Right cardiac atrium (tissue), 5 donors: ENCODE data around the gene NEB. TPM values are rescaled to one million over a fixed set of nuclear protein-coding genes. Genes with fewer than 3 reads are reported as not detected.

Source experiments
- ATAC-seq, 2 donors: fragments of 200-7000 bp; cut with Tn5 transposase; one replicate each; pipeline versions ENCODE4 v1.8.0 to v1.9.1; 2020; ENCODE audit warnings: moderate library complexity in 2 of 2, mild to moderate bottlenecking in 1 of 2
- DNase-seq, 3 donors: peaks; one replicate each; pipeline ENCODE4 v3.0.0-alpha.2; 2020
- H3K27ac ChIP-seq: one replicate; pipeline ENCODE4 v1.5.1; 2013; ENCODE audit warnings: mild to moderate bottlenecking, low read length, control low read depth, moderate library complexity
- H3K27me3 ChIP-seq: one replicate; pipeline ENCODE4 v1.6.1; 2013; ENCODE audit not compliant: control insufficient read depth, insufficient read depth
- H3K4me1 ChIP-seq: one replicate; pipeline ENCODE4 v1.6.1; 2013; ENCODE audit warnings: low read length; ENCODE audit not compliant: control insufficient read depth, insufficient read depth
- H3K4me3 ChIP-seq: one replicate; pipeline ENCODE4 v1.5.1; 2013; ENCODE audit warnings: low read length, control low read depth
- H3K9me3 ChIP-seq: one replicate; pipeline ENCODE4 v1.6.1; 2013; ENCODE audit warnings: low read length; ENCODE audit not compliant: control insufficient read depth
- WGBS: extraction: QIAGEN DNeasy Blood & Tissue Kit; methylation state at CpG from one replicate; pipeline ENCODE4 v1.1.7; 2013; 5-methylcytosine and 5-hydroxymethylcytosine counted together
- intact Hi-C, 4 donors: fragments of 100-400 bp; cut with DNase I; formaldehyde crosslinking; loops; one replicate each; pipeline versions ENCODE4 v1.11.0 to v1.14.0; 2022 to 2023
- polyA plus RNA-seq: library from polyadenylated mRNA; stranded (reverse); fragments of 200-250 nt; gene quantifications from one replicate; pipeline ENCODE4 v1.2.3, GENCODE V29; 2013
- total RNA-seq, 4 donors: library from RNA; stranded (reverse); fragmentation: NEBNext Ultra II Directional; extraction: Animal tissue kit (Norgen Biotek cat#: 25700); gene quantifications; one replicate each; pipeline ENCODE4 v1.2.1, GENCODE V29; 2021
- donor health status: healthy with polysubstance abuse.
- donor health status: DM: no; HTN: yes; CAD: no.
- donor health status: DM: no; HTN: no; CAD: no.
- donor health status: DM: no; HTN: yes; CAD: no; lungs with severe emphysema.
- donor health status: DM: yes; HTN: yes; CAD: no.

Gene NEB
- total and polyA plus RNA-seq, 5 donors, result 31.0 to 48.5 (median 35.0) TPM

DNA sequence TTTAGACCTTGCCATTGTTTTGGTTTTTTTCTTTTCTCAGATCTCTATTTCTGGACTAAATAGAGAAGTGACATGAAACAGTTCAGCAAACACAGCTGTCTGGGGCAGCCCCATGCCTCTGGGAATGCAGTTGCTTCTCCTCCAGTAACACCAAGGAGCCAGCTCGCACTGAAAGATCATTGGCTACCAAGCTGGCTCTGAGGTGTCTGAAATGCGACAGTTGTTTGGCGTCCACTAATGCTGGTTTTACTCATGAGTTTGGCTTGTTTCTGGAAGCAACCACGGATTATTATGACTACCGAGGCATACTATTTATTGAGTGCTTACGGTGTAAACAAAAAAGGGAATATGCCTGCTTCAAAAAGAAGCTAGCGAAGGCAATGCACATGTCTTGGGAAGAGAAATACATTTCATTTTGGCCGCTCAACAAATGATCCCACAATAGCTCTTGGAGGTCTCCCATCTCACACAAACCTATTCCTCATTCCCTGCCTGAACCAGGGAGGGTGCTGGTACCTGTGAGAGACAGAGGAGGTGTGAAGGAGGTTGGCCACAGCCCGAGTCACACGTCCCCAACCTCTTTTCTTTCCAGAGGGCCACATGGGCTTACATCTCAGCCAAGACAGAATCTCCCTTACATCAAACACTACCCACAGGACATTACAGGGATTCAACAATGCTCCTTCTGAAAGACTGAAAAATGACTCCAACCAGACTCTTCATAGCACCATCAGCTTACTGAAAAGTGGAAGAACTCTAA lies 37.5 kb upstream of the NEB start:
- ATAC-seq, result peak; percentile 82 to 90
- DNase-seq, result peak; percentile 60 to 75 (median 67)
- H3K27ac ChIP-seq, result peak overlapping the region; percentile 71
- H3K4me3 ChIP-seq, result no peak overlapping the region
- H3K9me3 ChIP-seq, result no peaks in the 10 kb centered on the region
- 56% methylated on average over 10 of the region's 10 CpGs for WGBS
- intact Hi-C loops, result no loop called here
- no peaks in the 10 kb centered on the region for H3K27me3 ChIP-seq
- peaks cover 10% of the 10 kb centered on the region for H3K4me1 ChIP-seq

- Histone ChIP-seq H3K4me1 (peaks cover 13% of the 10 kb centered on the region), H3K4me3 (no peak overlapping the region), H3K9me3 (no peaks in the 10 kb centered on the region), H3K27me3 (no peaks in the 10 kb centered on the region), H3K27ac (peak overlapping the region; percentile 71)
- 79% methylated on average over 2 of the region's 2 CpGs for WGBS
- intact Hi-C loops, result no loop called here
- ATAC-seq, result no peak
- no peak for DNase-seq
These were observed 36.7 kb upstream of the NEB start for GRCh38 chr2:151770995-151771394.

DNA sequence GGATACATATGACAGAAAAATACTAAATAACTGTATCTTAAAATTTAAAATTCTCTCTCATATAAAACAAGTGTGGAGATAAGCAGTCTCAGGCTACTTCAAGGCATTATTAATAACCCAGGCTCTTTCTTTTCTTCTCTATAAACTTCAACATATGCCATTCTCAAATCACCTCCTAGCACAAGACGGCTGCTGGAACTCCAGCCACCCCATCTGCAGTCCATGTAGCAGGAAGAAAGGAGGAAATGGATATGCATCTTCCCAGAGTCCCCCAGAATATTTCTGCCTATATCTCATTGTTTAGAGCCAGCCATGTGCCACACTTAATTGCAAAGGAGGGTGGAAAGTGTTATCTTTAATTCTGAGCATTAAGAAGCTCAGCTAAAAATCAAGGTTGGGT lies 35.3 kb upstream of the NEB start:
- no peaks in the 10 kb centered on the region for H3K27me3 ChIP-seq
- DNase-seq, result no peak
- H3K4me1 ChIP-seq, result peaks cover 13% of the 10 kb centered on the region
- H3K4me3 ChIP-seq, result no peak overlapping the region
- intact Hi-C loops, result no loop called here
- H3K27ac ChIP-seq, result no peak overlapping the region
- ATAC-seq, result no peak
- WGBS, result 100% methylated on average over 1 of the region's 1 CpG
- no peaks in the 10 kb centered on the region for H3K9me3 ChIP-seq

GRCh38 chr2:151767536-151767935 lies 33.3 kb upstream of the NEB start:
- no peak for DNase-seq
- 43% methylated on average over 2 of the region's 2 CpGs for WGBS
- H3K4me3 ChIP-seq, result no peak overlapping the region
- peaks cover 13% of the 10 kb centered on the region for H3K4me1 ChIP-seq
- no peaks in the 10 kb centered on the region for H3K27me3 ChIP-seq
- H3K9me3 ChIP-seq, result no peaks in the 10 kb centered on the region
- ATAC-seq, result no peak
- no peak overlapping the region for H3K27ac ChIP-seq
- intact Hi-C loops, result no loop called here

- no peaks in the 10 kb centered on the region for H3K9me3 ChIP-seq
- H3K27ac ChIP-seq, result no peak overlapping the region
- ATAC-seq (no peak), DNase-seq (no peak)
- intact Hi-C loops, result no loop called here
- WGBS, result 60% methylated on average over 4 of the region's 4 CpGs
- no peak overlapping the region for H3K4me3 ChIP-seq
- H3K4me1 ChIP-seq, result peaks cover 11% of the 10 kb centered on the region
- H3K27me3 ChIP-seq, result no peaks in the 10 kb centered on the region
These were observed 32.3 kb upstream of the NEB start for GRCh38 chr2:151766437-151767153.

GRCh38 chr2:151765760-151766410 lies 31.6 kb upstream of the NEB start:
- Histone ChIP-seq H3K27ac (no peak overlapping the region), H3K4me3 (no peak overlapping the region), H3K4me1 (peaks cover 11% of the 10 kb centered on the region), H3K9me3 (no peaks in the 10 kb centered on the region), H3K27me3 (no peaks in the 10 kb centered on the region)
- DNase-seq (peak in 1 of 3 donors; percentile 35), ATAC-seq (peak; percentile 32 to 52)
- intact Hi-C loops, result no loop called here
- 68% methylated on average over 10 of the region's 10 CpGs for WGBS

DNA sequence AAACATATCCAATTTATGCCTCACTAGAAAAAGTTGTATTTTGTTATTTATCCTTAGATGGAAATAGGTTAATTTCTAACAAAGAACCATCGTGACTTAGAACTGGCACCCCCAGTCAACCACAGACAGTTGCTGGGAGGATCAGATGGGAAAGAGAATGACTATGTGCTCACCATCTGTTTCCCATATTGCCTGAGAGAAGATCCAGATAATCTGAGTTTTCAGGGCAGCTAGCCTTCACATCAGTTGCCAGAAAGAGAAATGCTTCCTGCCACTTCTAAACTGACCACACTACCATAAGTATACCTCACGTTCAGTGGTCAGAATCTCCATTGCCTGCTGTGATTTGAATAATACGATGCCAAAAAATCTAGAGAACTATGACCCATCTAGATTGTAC lies 28.4 kb upstream of the NEB start:
- ATAC-seq (no peak), DNase-seq (no peak)
- WGBS, result 44% methylated on average over 3 of the region's 3 CpGs
- H3K4me1 ChIP-seq, result peaks cover 14% of the 10 kb centered on the region
- H3K27ac ChIP-seq, result no peak overlapping the region
- H3K27me3 ChIP-seq, result no peaks in the 10 kb centered on the region
- intact Hi-C loops, result no loop called here
- H3K9me3 ChIP-seq, result no peaks in the 10 kb centered on the region
- H3K4me3 ChIP-seq, result no peak overlapping the region

- no peaks in the 10 kb centered on the region for H3K27me3 ChIP-seq
- no peak overlapping the region for H3K27ac ChIP-seq
- intact Hi-C loops, result no loop called here
- no peaks in the 10 kb centered on the region for H3K9me3 ChIP-seq
- H3K4me3 ChIP-seq, result no peak overlapping the region
- ATAC-seq, result no peak
- DNase-seq, result no peak
- peaks cover 13% of the 10 kb centered on the region for H3K4me1 ChIP-seq
These were observed 27.4 kb upstream of the NEB start for GRCh38 chr2:151761687-151762086.

GRCh38 chr2:151761193-151761592 lies 26.9 kb upstream of the NEB start:
- no peaks in the 10 kb centered on the region for H3K27me3 ChIP-seq
- DNase-seq, result no peak
- 82% methylated on average over 3 of the region's 3 CpGs for WGBS
- no peak for ATAC-seq
- no peak overlapping the region for H3K4me3 ChIP-seq
- H3K9me3 ChIP-seq, result no peaks in the 10 kb centered on the region
- H3K27ac ChIP-seq, result no peak overlapping the region
- peaks cover 11% of the 10 kb centered on the region for H3K4me1 ChIP-seq
- intact Hi-C loops, result no loop called here

DNA sequence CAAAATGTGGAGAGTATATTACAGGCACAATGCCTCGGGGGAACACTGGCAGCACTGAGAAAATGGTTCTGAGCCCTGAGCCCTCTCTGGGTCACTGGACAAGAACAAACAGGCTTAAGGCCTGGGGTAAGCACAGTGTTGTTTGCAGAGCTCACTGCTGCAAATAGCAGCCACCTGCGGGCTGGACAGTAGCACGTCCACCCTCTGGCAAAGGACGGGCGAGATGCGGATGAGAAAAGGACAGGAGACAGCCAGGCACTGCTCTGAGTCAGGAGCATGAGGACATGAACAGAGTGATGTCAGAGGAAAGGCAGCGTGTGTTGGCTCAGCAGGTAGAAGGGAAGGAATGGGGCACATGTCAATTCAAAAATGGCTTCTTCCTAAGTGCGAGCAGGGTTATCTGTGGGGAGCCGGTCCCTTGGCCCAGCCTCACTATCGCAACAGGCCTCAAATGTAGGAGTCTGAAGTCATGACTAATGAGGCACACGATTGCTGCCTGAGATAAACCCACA lies 25.9 kb upstream of the NEB start:
- intact Hi-C loops, result no loop called here
- DNase-seq (peak in 1 of 3 donors; percentile 48), ATAC-seq (peak; percentile 56 to 64)
- Histone ChIP-seq H3K9me3 (no peaks in the 10 kb centered on the region), H3K4me1 (peaks cover 8% of the 10 kb centered on the region), H3K4me3 (no peak overlapping the region), H3K27me3 (no peaks in the 10 kb centered on the region), H3K27ac (peak overlapping the region; percentile 62)
- WGBS, result 67% methylated on average over 11 of the region's 11 CpGs

- Histone ChIP-seq H3K4me3 (no peak overlapping the region), H3K9me3 (no peaks in the 10 kb centered on the region), H3K27me3 (no peaks in the 10 kb centered on the region), H3K27ac (no peak overlapping the region), H3K4me1 (peaks cover 10% of the 10 kb centered on the region)
- intact Hi-C loops, result no loop called here
- WGBS, result 93% methylated on average over 3 of the region's 3 CpGs
- no peak for DNase-seq
- ATAC-seq, result no peak
These were observed 24.5 kb upstream of the NEB start for GRCh38 chr2:151758744-151759143.
